Keratinocyte (primary cell): Measurements from ENCODE around the gene UGT1A6.

Experiments used
- EZH2 ChIP-seq: IDR thresholded peaks from one replicate; pipeline ENCODE4 v1.6.1; 2012; ENCODE audit warnings: inconsistent platforms, mild to moderate bottlenecking, low read length, moderate library complexity
- TF ChIP-seq, protein P1 (sequence below), 3 experiments: IDR thresholded peaks in 1 of 3; conservative IDR thresholded peaks in 1 of 3; optimal IDR thresholded peaks in 1 of 3; 2 replicates in 2 of 3; 3 replicates in 1 of 3; pipeline versions ENCODE3 to v1.5.1; 2011; ENCODE audit warnings: low read length in 3 of 3, mild to moderate bottlenecking in 3 of 3, moderate library complexity in 2 of 3, control low read depth in 1 of 3, inconsistent platforms in 1 of 3; ENCODE audit not compliant: insufficient read depth in 2 of 3; ENCODE audit errors: extremely low read depth in 1 of 3

- TF ChIP-seq, protein P1, sequence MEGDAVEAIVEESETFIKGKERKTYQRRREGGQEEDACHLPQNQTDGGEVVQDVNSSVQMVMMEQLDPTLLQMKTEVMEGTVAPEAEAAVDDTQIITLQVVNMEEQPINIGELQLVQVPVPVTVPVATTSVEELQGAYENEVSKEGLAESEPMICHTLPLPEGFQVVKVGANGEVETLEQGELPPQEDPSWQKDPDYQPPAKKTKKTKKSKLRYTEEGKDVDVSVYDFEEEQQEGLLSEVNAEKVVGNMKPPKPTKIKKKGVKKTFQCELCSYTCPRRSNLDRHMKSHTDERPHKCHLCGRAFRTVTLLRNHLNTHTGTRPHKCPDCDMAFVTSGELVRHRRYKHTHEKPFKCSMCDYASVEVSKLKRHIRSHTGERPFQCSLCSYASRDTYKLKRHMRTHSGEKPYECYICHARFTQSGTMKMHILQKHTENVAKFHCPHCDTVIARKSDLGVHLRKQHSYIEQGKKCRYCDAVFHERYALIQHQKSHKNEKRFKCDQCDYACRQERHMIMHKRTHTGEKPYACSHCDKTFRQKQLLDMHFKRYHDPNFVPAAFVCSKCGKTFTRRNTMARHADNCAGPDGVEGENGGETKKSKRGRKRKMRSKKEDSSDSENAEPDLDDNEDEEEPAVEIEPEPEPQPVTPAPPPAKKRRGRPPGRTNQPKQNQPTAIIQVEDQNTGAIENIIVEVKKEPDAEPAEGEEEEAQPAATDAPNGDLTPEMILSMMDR (optimal IDR thresholded peaks at IDR 0.05 in 1 of 3, IDR thresholded peaks at IDR 0.05 in 1 of 3, conservative IDR thresholded peaks at IDR 0.05 in 1 of 3; ENCODE audit: extremely low read depth in 1 of 3, insufficient read depth in 2 of 3, low read length in 3 of 3) = no peak
- no peak for TF ChIP-seq EZH2
These were observed 1.3 kb downstream of the UGT1A6 start for GRCh38 chr2:233693963-233694362.
